PFSK-1 (cell line): ENCODE results near the gene ADCK2.

ENCODE experiments used
- POLR2AphosphoS5 ChIP-seq: IDR thresholded peaks from 2 replicates; pipeline ENCODE4 v1.6.1; 2012; ENCODE audit warnings: low read depth, mild to moderate bottlenecking, control low read depth, low read length, moderate library complexity
- TAF1 ChIP-seq: IDR thresholded peaks from 2 replicates; pipeline ENCODE4 v1.6.1; 2012; ENCODE audit warnings: low read length, control low read depth, borderline replicate concordance; ENCODE audit not compliant: insufficient read depth

DNA sequence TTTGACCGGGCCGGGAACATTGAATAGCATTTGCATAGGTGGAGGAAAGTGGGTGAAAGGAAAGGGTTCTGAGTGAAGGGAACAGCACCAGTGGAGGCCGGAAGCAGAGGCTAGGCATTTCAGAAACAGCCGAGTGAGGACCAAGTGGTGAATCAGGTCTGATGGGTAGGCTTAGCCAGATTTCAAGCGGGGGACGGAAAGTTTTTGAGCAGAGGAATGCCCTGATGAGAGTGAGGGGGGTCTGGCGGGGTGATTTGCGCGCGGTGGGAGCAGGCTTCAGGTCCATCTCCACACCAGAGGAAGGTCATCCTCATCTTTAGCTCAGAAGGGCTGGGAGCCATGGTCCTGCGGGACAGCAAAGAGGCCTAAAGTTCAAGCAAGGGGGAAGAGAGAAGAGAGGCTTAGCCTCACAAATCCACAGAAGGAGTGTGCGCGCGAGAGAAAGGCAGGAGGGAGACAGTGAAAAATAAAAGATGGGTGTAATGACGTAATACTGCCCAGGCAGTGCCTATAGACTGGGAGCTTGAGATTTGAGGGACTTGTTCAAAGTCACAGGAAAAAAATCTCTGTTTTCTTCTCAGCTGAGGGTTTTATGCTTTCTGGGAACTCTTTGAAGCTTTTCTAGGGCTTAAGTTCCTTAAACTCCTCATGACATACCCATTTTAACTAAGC, 31.1 kb upstream of the ADCK2 start:
- no peak for TF ChIP-seq POLR2AphosphoS5
- no peak for TF ChIP-seq TAF1
